Muscle layer of colon (tissue), 2 donors: ENCODE data around the gene CBARP.
"Not testable (repeated sequence)": the region's sequence is repeated elsewhere in the genome, so short reads cannot be mapped to it uniquely, and the experiment has no call there.

Experiments used
- H3K27ac ChIP-seq: one replicate; pipeline ENCODE4 v1.7.0; 2013; ENCODE audit warnings: low read depth, mild to moderate bottlenecking, low read length, moderate library complexity
- H3K27me3 ChIP-seq, 2 donors: one replicate each; pipeline ENCODE4 v1.7.0; 2013; ENCODE audit warnings: low read length in 2 of 2, mild to moderate bottlenecking in 2 of 2; ENCODE audit not compliant: insufficient read depth in 2 of 2, control insufficient read depth in 1 of 2
- H3K36me3 ChIP-seq: one replicate; pipeline ENCODE4 v1.7.0; 2013; ENCODE audit warnings: mild to moderate bottlenecking, low read length; ENCODE audit not compliant: insufficient read depth
- H3K4me1 ChIP-seq: one replicate; pipeline ENCODE4 v1.7.0; 2013; ENCODE audit warnings: mild to moderate bottlenecking, low read length; ENCODE audit not compliant: insufficient read depth
- H3K4me3 ChIP-seq, 2 donors: one replicate each; pipeline ENCODE4 v1.7.0; 2013; ENCODE audit warnings: low read length in 2 of 2, low read depth in 1 of 2, mild to moderate bottlenecking in 1 of 2, moderate library complexity in 1 of 2
- H3K9ac ChIP-seq: one replicate; pipeline ENCODE4 v1.7.0; 2013; ENCODE audit warnings: low read length
- H3K9me3 ChIP-seq: one replicate; pipeline ENCODE4 v1.7.0; 2013; ENCODE audit warnings: mild to moderate bottlenecking, low read length
- donor health status: abdominal sarcoma.
- donor health status: Adenocarcinoma of cecum.

The CBARP gene

GRCh38 chr19:1200614-1201013 lies 37.2 kb downstream of the CBARP start:
- H3K4me3 ChIP-seq, H3K27ac ChIP-seq, H3K36me3 ChIP-seq: not testable (repeated sequence)

GRCh38 chr19:1199531-1199930 lies 38.3 kb downstream of the CBARP start:
- no peaks in the 10 kb centered on the region for H3K27me3 ChIP-seq
- no peaks in the 10 kb centered on the region for H3K4me1 ChIP-seq
- H3K9ac ChIP-seq: no peak overlapping the region
- no peaks in the 10 kb centered on the region for H3K9me3 ChIP-seq
- no peak overlapping the region for H3K27ac ChIP-seq
- no peaks in the 10 kb centered on the region for H3K36me3 ChIP-seq
- H3K4me3 ChIP-seq: no peak overlapping the region

More at GRCh38 chr19:1200614-1201013, 37.2 kb downstream of the CBARP start:
- not testable (repeated sequence) for H3K9me3 ChIP-seq, H3K9ac ChIP-seq, H3K27me3 ChIP-seq, H3K4me1 ChIP-seq

- H3K4me3 ChIP-seq: no peak overlapping the region
- no peak overlapping the region for H3K9ac ChIP-seq
- no peak overlapping the region for H3K27ac ChIP-seq
- H3K9me3 ChIP-seq: no peaks in the 10 kb centered on the region
- no peaks in the 10 kb centered on the region for H3K36me3 ChIP-seq
- H3K27me3 ChIP-seq: no peaks in the 10 kb centered on the region
- H3K4me1 ChIP-seq: no peaks in the 10 kb centered on the region
Observed at GRCh38 chr19:1189419-1189818, 48.4 kb downstream of the CBARP start.

- H3K4me3 ChIP-seq: no peak overlapping the region
- no peaks in the 10 kb centered on the region for H3K36me3 ChIP-seq
- H3K27ac ChIP-seq: no peak overlapping the region
Observed at GRCh38 chr19:1183543-1184172, 54.1 kb downstream of the CBARP start.

GRCh38 chr19:1182727-1183126 lies 55.1 kb downstream of the CBARP start:
- no peaks in the 10 kb centered on the region for H3K36me3 ChIP-seq
- H3K27ac ChIP-seq: no peak overlapping the region
- no peaks in the 10 kb centered on the region for H3K4me1 ChIP-seq

More at GRCh38 chr19:1183543-1184172, 54.1 kb downstream of the CBARP start:
- Histone ChIP-seq H3K9me3 (no peaks in the 10 kb centered on the region), H3K4me1 (no peaks in the 10 kb centered on the region), H3K9ac (no peak overlapping the region), H3K27me3 (no peaks in the 10 kb centered on the region)

GRCh38 chr19:1182068-1182467 lies 55.7 kb downstream of the CBARP start:
- Histone ChIP-seq H3K4me1 (no peaks in the 10 kb centered on the region), H3K4me3 (no peak overlapping the region), H3K9ac (no peak overlapping the region), H3K27ac (no peak overlapping the region), H3K9me3 (no peaks in the 10 kb centered on the region), H3K27me3 (no peaks in the 10 kb centered on the region), H3K36me3 (no peaks in the 10 kb centered on the region)

More at GRCh38 chr19:1182727-1183126, 55.1 kb downstream of the CBARP start:
- Histone ChIP-seq H3K27me3 (no peaks in the 10 kb centered on the region), H3K9ac (no peak overlapping the region), H3K4me3 (no peak overlapping the region), H3K9me3 (no peaks in the 10 kb centered on the region)

GRCh38 chr19:1181606-1182005 lies 56.2 kb downstream of the CBARP start:
- Histone ChIP-seq H3K36me3 (no peaks in the 10 kb centered on the region), H3K27ac (no peak overlapping the region), H3K27me3 (no peaks in the 10 kb centered on the region), H3K4me3 (no peak overlapping the region), H3K9me3 (no peaks in the 10 kb centered on the region), H3K9ac (no peak overlapping the region), H3K4me1 (no peaks in the 10 kb centered on the region)
